ENCODE measurements around the gene MYH9. TPM values are rescaled to one million over a fixed set of nuclear protein-coding genes. Genes with fewer than 3 reads are reported as not detected.

MYH9 gene
- 1,000 to 10,000 TPM; 1,447 to 1,631 TPM for total RNA-seq

GRCh38 chr22:36387959-36388726 lies at the start of gene MYH9:
MYH9 (minus strand) TSS chr22:36387967; CDS start chr22:36349236, 38,731 bp downstream.
- Histone ChIP-seq H3K27me3 (replicated peaks; ENCODE audit: insufficient read depth) (no peaks in the 10 kb centered on the region), H3K36me3 (peaks cover 6% of the 10 kb centered on the region), H3K4me3 (peak within 1 kb of the TSS; percentile 89), H3K27ac (peak within 1 kb of the TSS; percentile 95 to 99), H3K9me3 (no peaks in the 10 kb centered on the region), H3K4me1 (ENCODE audit: control insufficient read depth in 1 of 2, low read depth in 2 of 2) (peaks cover 17 to 29% of the 10 kb centered on the region in 2 donors)
- DNase-seq (ENCODE audit: low spot score) (peak; percentile 99), ATAC-seq (ENCODE audit: insufficient number of reproducible peaks, low FRiP score, low read depth) (peak; percentile 70)
- TF ChIP-seq, protein P1, sequence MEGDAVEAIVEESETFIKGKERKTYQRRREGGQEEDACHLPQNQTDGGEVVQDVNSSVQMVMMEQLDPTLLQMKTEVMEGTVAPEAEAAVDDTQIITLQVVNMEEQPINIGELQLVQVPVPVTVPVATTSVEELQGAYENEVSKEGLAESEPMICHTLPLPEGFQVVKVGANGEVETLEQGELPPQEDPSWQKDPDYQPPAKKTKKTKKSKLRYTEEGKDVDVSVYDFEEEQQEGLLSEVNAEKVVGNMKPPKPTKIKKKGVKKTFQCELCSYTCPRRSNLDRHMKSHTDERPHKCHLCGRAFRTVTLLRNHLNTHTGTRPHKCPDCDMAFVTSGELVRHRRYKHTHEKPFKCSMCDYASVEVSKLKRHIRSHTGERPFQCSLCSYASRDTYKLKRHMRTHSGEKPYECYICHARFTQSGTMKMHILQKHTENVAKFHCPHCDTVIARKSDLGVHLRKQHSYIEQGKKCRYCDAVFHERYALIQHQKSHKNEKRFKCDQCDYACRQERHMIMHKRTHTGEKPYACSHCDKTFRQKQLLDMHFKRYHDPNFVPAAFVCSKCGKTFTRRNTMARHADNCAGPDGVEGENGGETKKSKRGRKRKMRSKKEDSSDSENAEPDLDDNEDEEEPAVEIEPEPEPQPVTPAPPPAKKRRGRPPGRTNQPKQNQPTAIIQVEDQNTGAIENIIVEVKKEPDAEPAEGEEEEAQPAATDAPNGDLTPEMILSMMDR (IDR thresholded peaks at IDR 0.05): no peak

GRCh38 chr22:36435516-36436415 lies 48.0 kb upstream of the MYH9 start:
- no peaks in the 10 kb centered on the region for H3K9me3 ChIP-seq
- TF ChIP-seq, protein P1 (IDR thresholded peaks at IDR 0.05): no peak

GRCh38 chr22:36433318-36434231 lies 45.8 kb upstream of the MYH9 start:
- Histone ChIP-seq H3K4me3 (no peak overlapping the region), H3K27ac (no peak overlapping the region), H3K9me3 (no peaks in the 10 kb centered on the region), H3K36me3 (no peaks in the 10 kb centered on the region), H3K27me3 (replicated peaks; ENCODE audit: insufficient read depth) (no peaks in the 10 kb centered on the region), H3K4me1 (ENCODE audit: control insufficient read depth in 1 of 2, low read depth in 2 of 2) (peaks cover 0 to 7% of the 10 kb centered on the region in 2 donors)
- no peak for DNase-seq (ENCODE audit: low spot score)
- TF ChIP-seq, protein P1 (IDR thresholded peaks at IDR 0.05): no peak
- no peak for ATAC-seq (ENCODE audit: insufficient number of reproducible peaks, low FRiP score, low read depth)

More at GRCh38 chr22:36435516-36436415, 48.0 kb upstream of the MYH9 start:
- no peak overlapping the region for H3K4me3 ChIP-seq
- H3K27ac ChIP-seq: no peak overlapping the region
- no peak for DNase-seq (ENCODE audit: low spot score)
- no peak for ATAC-seq (ENCODE audit: insufficient number of reproducible peaks, low FRiP score, low read depth)
- no peaks in the 10 kb centered on the region for H3K36me3 ChIP-seq
- no peaks in the 10 kb centered on the region for H3K27me3 ChIP-seq (replicated peaks; ENCODE audit: insufficient read depth)
- H3K4me1 ChIP-seq (ENCODE audit: control insufficient read depth in 1 of 2, low read depth in 2 of 2): peaks cover 0 to 7% of the 10 kb centered on the region in 2 donors

- Histone ChIP-seq H3K27ac (no peak overlapping the region), H3K9me3 (no peaks in the 10 kb centered on the region), H3K4me1 (ENCODE audit: control insufficient read depth in 1 of 2, low read depth in 2 of 2) (peaks cover 0 to 7% of the 10 kb centered on the region in 2 donors), H3K36me3 (no peaks in the 10 kb centered on the region), H3K27me3 (replicated peaks; ENCODE audit: insufficient read depth) (no peaks in the 10 kb centered on the region), H3K4me3 (no peak overlapping the region)
- ATAC-seq (ENCODE audit: insufficient number of reproducible peaks, low FRiP score, low read depth): no peak
- TF ChIP-seq, protein P1 (IDR thresholded peaks at IDR 0.05): no peak
- no peak for DNase-seq (ENCODE audit: low spot score)
Measured at GRCh38 chr22:36432592-36433317, 45.0 kb upstream of the MYH9 start.

Data from thoracic aorta (tissue), 2 donors.